ENCODE results near the gene SLC30A3. TPM values are rescaled to one million over a fixed set of nuclear protein-coding genes. Genes with fewer than 3 reads are reported as not detected.

The SLC30A3 gene
- total RNA-seq, 2 donors from 2014 or later, result 4.4 to 8.5 TPM

- DNase-seq (ENCODE audit: low spot score) (no peak), ATAC-seq (ENCODE audit: insufficient number of reproducible peaks, low FRiP score, low read depth) (no peak)
- no peaks in the 10 kb centered on the region for H3K36me3 ChIP-seq
- no peaks in the 10 kb centered on the region for H3K9me3 ChIP-seq
- no peak overlapping the region for H3K27ac ChIP-seq
- peaks cover 11 to 38% of the 10 kb centered on the region in 2 donors for H3K4me1 ChIP-seq (ENCODE audit: control insufficient read depth in 1 of 2, low read depth in 2 of 2)
- H3K4me3 ChIP-seq, result peak overlapping the region; percentile 71
- no peak for TF ChIP-seq CTCF (IDR thresholded peaks at IDR 0.05)
- peaks cover 13% of the 10 kb centered on the region for H3K27me3 ChIP-seq (replicated peaks; ENCODE audit: insufficient read depth)
Observed at GRCh38 chr2:27264253-27264752, 1.5 kb upstream of the SLC30A3 start.

GRCh38 chr2:27263287-27264252, 723 bp upstream of the SLC30A3 start:
- ATAC-seq (ENCODE audit: insufficient number of reproducible peaks, low FRiP score, low read depth) (no peak), DNase-seq (ENCODE audit: low spot score) (no peak)
- H3K27ac ChIP-seq, result no peak overlapping the region
- no peaks in the 10 kb centered on the region for H3K36me3 ChIP-seq
- peaks cover 11 to 38% of the 10 kb centered on the region in 2 donors for H3K4me1 ChIP-seq (ENCODE audit: control insufficient read depth in 1 of 2, low read depth in 2 of 2)
- H3K27me3 ChIP-seq (replicated peaks; ENCODE audit: insufficient read depth), result peaks cover 17% of the 10 kb centered on the region
- TF ChIP-seq CTCF (IDR thresholded peaks at IDR 0.05), result no peak
- no peaks in the 10 kb centered on the region for H3K9me3 ChIP-seq
- peak overlapping the region; percentile 71 for H3K4me3 ChIP-seq

GRCh38 chr2:27261926-27262298, 935 bp downstream of the SLC30A3 start:
- H3K4me3 ChIP-seq, result peak overlapping the region; percentile 71
- peak overlapping the region in 1 of 2 donors; percentile 17 for H3K27ac ChIP-seq
- no peak for TF ChIP-seq CTCF (IDR thresholded peaks at IDR 0.05)
- H3K27me3 ChIP-seq (replicated peaks; ENCODE audit: insufficient read depth), result peaks cover 19% of the 10 kb centered on the region
- ATAC-seq (ENCODE audit: insufficient number of reproducible peaks, low FRiP score, low read depth) (no peak), DNase-seq (ENCODE audit: low spot score) (no peak)
- H3K9me3 ChIP-seq, result no peaks in the 10 kb centered on the region
- peaks cover 11 to 38% of the 10 kb centered on the region in 2 donors for H3K4me1 ChIP-seq (ENCODE audit: control insufficient read depth in 1 of 2, low read depth in 2 of 2)
- H3K36me3 ChIP-seq, result no peaks in the 10 kb centered on the region

GRCh38 chr2:27261241-27261925, 1.5 kb downstream of the SLC30A3 start:
- Histone ChIP-seq H3K27ac (peak overlapping the region in 1 of 2 donors; percentile 17), H3K4me3 (peak overlapping the region; percentile 71), H3K9me3 (no peaks in the 10 kb centered on the region), H3K27me3 (replicated peaks; ENCODE audit: insufficient read depth) (peaks cover 19% of the 10 kb centered on the region), H3K4me1 (ENCODE audit: control insufficient read depth in 1 of 2, low read depth in 2 of 2) (peaks cover 11 to 39% of the 10 kb centered on the region in 2 donors), H3K36me3 (no peaks in the 10 kb centered on the region)
- TF ChIP-seq CTCF (IDR thresholded peaks at IDR 0.05), result no peak
- ATAC-seq (ENCODE audit: insufficient number of reproducible peaks, low FRiP score, low read depth) (no peak), DNase-seq (ENCODE audit: low spot score) (no peak)

- H3K9me3 ChIP-seq, result no peaks in the 10 kb centered on the region
- H3K4me1 ChIP-seq (ENCODE audit: control insufficient read depth in 1 of 2, low read depth in 2 of 2), result peaks cover 11 to 36% of the 10 kb centered on the region in 2 donors
- no peaks in the 10 kb centered on the region for H3K36me3 ChIP-seq
- H3K27me3 ChIP-seq (replicated peaks; ENCODE audit: insufficient read depth), result peaks cover 6% of the 10 kb centered on the region
- no peak overlapping the region for H3K4me3 ChIP-seq
- no peak for DNase-seq (ENCODE audit: low spot score)
- TF ChIP-seq CTCF (IDR thresholded peaks at IDR 0.05), result no peak
- no peak overlapping the region for H3K27ac ChIP-seq
- ATAC-seq (ENCODE audit: insufficient number of reproducible peaks, low FRiP score, low read depth), result no peak
Observed at GRCh38 chr2:27258051-27258450, 4.8 kb downstream of the SLC30A3 start.
